Pancreas (tissue), 10 donors: ENCODE results near the gene SCN10A. TPM values are rescaled to one million over a fixed set of nuclear protein-coding genes. Genes with fewer than 3 reads are reported as not detected.
A peak's percentile ranks its signal among the peaks of the same experiment; 100 is the strongest.

ENCODE experiments used
- ATAC-seq, 4 donors: fragments of 200-7000 bp; cut with Tn5 transposase; one replicate each; pipeline versions ENCODE4 v1.8.0 to v1.9.1; 2020; ENCODE audit warnings: mild to moderate bottlenecking in 4 of 4, moderate library complexity in 4 of 4
- DNase-seq, 6 donors: peaks; one replicate each; pipeline ENCODE4 v3.0.0-alpha.2; 2020
- FAIRE-seq: peaks from 2 replicates; lab custom pipeline; 2012; peaks lifted over from hg19 to GRCh38; lab: Jason Lieb, UNC
- H3K27ac ChIP-seq, 4 donors: fragments of 200-600 bp; sonication (generic); 1 replicate in 3 of 4; 2 replicates in 1 of 4; pipeline versions ENCODE4 v1.5.0 to v1.8.0; 2020
- H3K27me3 ChIP-seq, 4 donors: fragments of 200-600 bp; one replicate each; pipeline ENCODE4 v1.8.0; 2021
- H3K36me3 ChIP-seq, 3 donors: fragments of 200-600 bp; sonication (generic) in 1 of 3; one replicate each; pipeline versions ENCODE4 v1.5.0 to v1.8.0; 2020 to 2021
- H3K4me1 ChIP-seq, 3 donors: fragments of 200-600 bp; one replicate each; pipeline ENCODE4 v1.8.0; 2021
- H3K4me3 ChIP-seq, 4 donors: fragments of 200-600 bp; sonication (generic) in 2 of 4; one replicate each; pipeline versions ENCODE4 v1.5.0 to v1.8.0; 2020 to 2021
- H3K9me3 ChIP-seq, 4 donors: fragments of 200-600 bp; one replicate each; pipeline ENCODE4 v1.8.0; 2021
- CTCF ChIP-seq, 4 donors: fragments of 200-600 bp; sonication (generic) in 3 of 4; IDR thresholded peaks; one replicate each; pipeline versions ENCODE4 v1.5.0 to v1.8.0; 2021; ENCODE audit warnings: antibody characterized with exemption in 4 of 4
- WGBS, 2 donors: extraction: QIAGEN DNeasy Blood & Tissue Kit; methylation state at CpG; one replicate each; pipeline ENCODE4 v1.1.7; 2013; 5-methylcytosine and 5-hydroxymethylcytosine counted together
- intact Hi-C, 3 donors: fragments of 100-400 bp; cut with DNase I; formaldehyde crosslinking; loops; one replicate each; pipeline versions ENCODE4 v1.11.1 to v1.14.2; 2022
- polyA plus RNA-seq, 2 donors: library from polyadenylated mRNA; stranded (reverse); fragments of 200-250 nt; gene quantifications; one replicate each; pipeline ENCODE4 v1.2.3, GENCODE V29; 2013
- total RNA-seq, 6 donors: library from RNA; stranded (reverse); fragmentation: NEBNext Ultra II Directional in 4 of 6; extraction: Animal tissue kit (Norgen Biotek cat#: 25700) in 4 of 6; gene quantifications; one replicate each; pipeline versions ENCODE4 v1.2.1 to v1.2.4, GENCODE V29; 2021 to 2023
- donor health status: healthy with polysubstance abuse.
- donor health status: DM: no; HTN: no; CAD: no; lungs with moderate emphysema.
- donor health status: DM: no; HTN: no; CAD: no.
- donor health status: control.
- donor health status: control.
- donor health status: Bipolar disorder and iron deficiency.
- donor health status: DM: yes; HTN: yes; CAD: no.
- donor health status: DM: no; HTN: no; CAD: no.
- donor health status: DM: no; HTN: no; CAD: no.
- donor health status: DM: yes; HTN: yes; CAD: no.

Gene SCN10A
- total and polyA plus RNA-seq, 8 donors: not detected

DNA sequence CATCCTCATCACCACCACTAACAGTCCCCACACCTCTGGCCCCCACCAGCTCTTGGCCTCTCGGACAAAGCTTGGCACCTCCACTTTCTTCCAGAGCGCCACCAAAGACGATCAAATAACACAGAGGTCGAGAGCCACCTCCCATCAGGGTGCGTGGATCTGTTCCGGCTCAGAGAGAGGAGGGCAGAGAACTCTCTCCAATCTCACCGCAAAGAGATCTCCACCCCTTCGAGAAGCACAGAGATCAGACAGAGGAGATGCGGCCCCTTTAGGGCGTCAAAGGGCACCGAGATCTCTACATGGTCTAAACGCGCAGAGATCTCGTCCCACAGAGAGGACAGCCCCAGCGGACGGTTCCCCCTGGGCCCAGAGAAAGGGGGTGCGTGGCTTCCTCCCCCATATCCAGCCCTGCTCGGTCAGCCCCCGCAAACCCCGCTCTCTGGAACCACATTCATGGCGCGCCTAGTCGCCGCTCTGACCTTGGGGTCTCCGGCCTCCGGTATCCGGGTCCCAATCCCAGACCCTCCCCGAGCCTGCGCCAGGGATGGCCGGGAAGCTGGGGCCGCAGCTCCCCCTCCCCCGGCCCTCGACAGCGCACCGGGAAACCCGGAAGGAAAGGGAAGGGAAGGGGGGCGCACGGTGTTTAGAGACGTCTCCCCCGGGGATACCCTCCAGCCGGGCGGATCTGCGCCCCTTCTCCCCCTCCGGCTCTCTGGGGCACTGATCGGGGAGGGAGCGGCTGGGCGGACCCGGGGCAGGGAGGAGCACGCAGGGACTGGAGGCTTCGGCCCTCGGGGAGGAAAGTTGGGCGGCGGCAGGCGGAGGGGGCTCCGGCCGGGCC, 167.1 kb downstream of the SCN10A start:
- Histone ChIP-seq H3K27me3 (peaks cover 0 to 23% (median 2%) of the 10 kb centered on the region in 4 donors), H3K27ac (no peak overlapping the region), H3K36me3 (no peaks in the 10 kb centered on the region), H3K4me3 (peak overlapping the region; percentile 1 to 56 (median 36)), H3K9me3 (no peaks in the 10 kb centered on the region), H3K4me1 (peaks cover 5 to 6% (median 6%) of the 10 kb centered on the region in 3 donors)
- FAIRE-seq (no peak), ATAC-seq (no peak), DNase-seq (peak in 1 of 6 donors; percentile 73)
- TF ChIP-seq CTCF (IDR thresholded peaks at IDR 0.05): no peak
- intact Hi-C loops: no loop called here
- WGBS, 2 donors: 9 to 12% methylated on average over 39 to 56 of the region's 56 CpGs

- peaks cover 5 to 6% (median 6%) of the 10 kb centered on the region in 3 donors for H3K4me1 ChIP-seq
- H3K36me3 ChIP-seq: no peaks in the 10 kb centered on the region
- no peak overlapping the region for H3K4me3 ChIP-seq
- no peaks in the 10 kb centered on the region for H3K9me3 ChIP-seq
- intact Hi-C loops: no loop called here
- peaks cover 0 to 23% (median 2%) of the 10 kb centered on the region in 4 donors for H3K27me3 ChIP-seq
- ATAC-seq (no peak), DNase-seq (no peak), FAIRE-seq (no peak)
- 88 to 89% methylated on average over 7 of the region's 7 CpGs for WGBS, 2 donors
- TF ChIP-seq CTCF (IDR thresholded peaks at IDR 0.05): no peak
- no peak overlapping the region for H3K27ac ChIP-seq
Measured at GRCh38 chr3:38648024-38648658, 167.9 kb downstream of the SCN10A start.

- intact Hi-C loops: no loop called here
- H3K4me1 ChIP-seq: peaks cover 5 to 6% (median 6%) of the 10 kb centered on the region in 3 donors
Measured at GRCh38 chr3:38647217-38647970, 168.6 kb downstream of the SCN10A start.

More at GRCh38 chr3:38647217-38647970, 168.6 kb downstream of the SCN10A start:
- TF ChIP-seq CTCF (IDR thresholded peaks at IDR 0.05): no peak
- DNase-seq (no peak), FAIRE-seq (no peak), ATAC-seq (no peak)
- no peak overlapping the region for H3K27ac ChIP-seq
- H3K36me3 ChIP-seq: no peaks in the 10 kb centered on the region
- H3K4me3 ChIP-seq: no peak overlapping the region
- WGBS, 2 donors: 78 to 85% methylated on average over 7 of the region's 7 CpGs
- H3K27me3 ChIP-seq: peaks cover 0 to 23% (median 2%) of the 10 kb centered on the region in 4 donors
- no peaks in the 10 kb centered on the region for H3K9me3 ChIP-seq

Other genes starting within 250 kb of the SCN10A start
- gene SCN5A, start 166.5 kb downstream of the SCN10A start, total RNA-seq: under 1 TPM in 5 of 6 donors, not detected in 1; 0.09 to 0.39 (median 0.28) TPM
- gene SCN5A, start 166.5 kb downstream of the SCN10A start, polyA plus RNA-seq: under 1 TPM; 0.07 to 0.19 TPM
- under 1 TPM in 5 of 6 donors, not detected in 1; 0.03 to 0.16 (median 0.03) TPM for gene SCN11A, start 235.7 kb upstream of the SCN10A start, total RNA-seq
- under 1 TPM; 0.04 to 0.09 TPM for gene SCN11A, start 235.7 kb upstream of the SCN10A start, polyA plus RNA-seq
- gene WDR48, start 235.8 kb upstream of the SCN10A start, total RNA-seq: 10 to 100 TPM; 13.4 to 25.8 (median 16.6) TPM
- gene WDR48, start 235.8 kb upstream of the SCN10A start, polyA plus RNA-seq: 10 to 100 TPM in 1 of 2 donors, 1 to 10 TPM in 1; 6.3 to 14.7 TPM